Fibroblast of gingiva (primary cell): ENCODE results near the gene DACH2.

Experiments used
- DNase-seq: peaks from one replicate; pipeline ENCODE4 v3.0.0-alpha.2; 2011; ENCODE audit warnings: low read depth

Gene DACH2

GRCh38 chrX:86322913-86323312 lies 174.7 kb downstream of the DACH2 start:
- DNase-seq, result no peak

- DNase-seq, result no peak
These were observed 180.9 kb downstream of the DACH2 start for GRCh38 chrX:86329174-86329573.

- no peak for DNase-seq
These were observed 200.4 kb downstream of the DACH2 start for GRCh38 chrX:86348669-86349068.

GRCh38 chrX:86349115-86349514 lies 200.9 kb downstream of the DACH2 start:
- no peak for DNase-seq

GRCh38 chrX:86369847-86370630 lies 221.8 kb downstream of the DACH2 start:
- DNase-seq, result no peak

- no peak for DNase-seq
These were observed 222.7 kb downstream of the DACH2 start for GRCh38 chrX:86370927-86371326.

GRCh38 chrX:86379209-86379608 lies 231.0 kb downstream of the DACH2 start:
- DNase-seq, result no peak

GRCh38 chrX:86383681-86384540 lies 235.7 kb downstream of the DACH2 start:
- no peak for DNase-seq

GRCh38 chrX:86407371-86407770 lies 259.1 kb downstream of the DACH2 start:
- no peak for DNase-seq

GRCh38 chrX:86421771-86422170 lies 273.5 kb downstream of the DACH2 start:
- DNase-seq, result no peak

GRCh38 chrX:86436116-86436515 lies 287.9 kb downstream of the DACH2 start:
- no peak for DNase-seq

- no peak for DNase-seq
These were observed 307.2 kb downstream of the DACH2 start for GRCh38 chrX:86455495-86455894.

- no peak for DNase-seq
These were observed 312.5 kb downstream of the DACH2 start for GRCh38 chrX:86460760-86461159.

- no peak for DNase-seq
These were observed 356.0 kb downstream of the DACH2 start for GRCh38 chrX:86504297-86504696.

- no peak for DNase-seq
These were observed 359.1 kb downstream of the DACH2 start for GRCh38 chrX:86507331-86507730.

GRCh38 chrX:86579777-86580176 lies 431.5 kb downstream of the DACH2 start:
- DNase-seq, result no peak

- DNase-seq, result no peak
These were observed 456.4 kb downstream of the DACH2 start for GRCh38 chrX:86604607-86605006.

- no peak for DNase-seq
These were observed 548.7 kb downstream of the DACH2 start for GRCh38 chrX:86696951-86697350.

GRCh38 chrX:86711531-86712180 lies 563.4 kb downstream of the DACH2 start:
- no peak for DNase-seq

- no peak for DNase-seq
These were observed 566.2 kb downstream of the DACH2 start for GRCh38 chrX:86714441-86714840.

- DNase-seq, result no peak
These were observed 576.0 kb downstream of the DACH2 start for GRCh38 chrX:86724277-86724676.

- DNase-seq, result no peak
These were observed 598.8 kb downstream of the DACH2 start for GRCh38 chrX:86747091-86747490.

- DNase-seq, result no peak
These were observed 657.0 kb downstream of the DACH2 start for GRCh38 chrX:86805241-86805640.
